Stimulated activated CD8-positive, alpha-beta memory T cell treated with anti-CD3 and anti-CD28 coated beads, Interleukin-4, amount 100 ng/mL, for 4 hours (primary cell): ENCODE data around the gene DRP2.
"Not testable (repeated sequence)": the region's sequence is repeated elsewhere in the genome, so short reads cannot be mapped to it uniquely, and the experiment has no call there.

Experiments used
- DNase-seq, 2 donors: peaks; one replicate each; pipeline ENCODE4 v3.0.0-alpha.2; 2020; ENCODE audit warnings: low read depth in 2 of 2, low spot score in 1 of 2

DRP2 gene

GRCh38 chrX:101232316-101232715, 12.7 kb downstream of the DRP2 start:
- DNase-seq = no peak

- no peak for DNase-seq
These were observed 17.5 kb downstream of the DRP2 start for GRCh38 chrX:101237041-101237440.

GRCh38 chrX:101241531-101241930, 21.9 kb downstream of the DRP2 start:
- no peak for DNase-seq

- DNase-seq = no peak
These were observed 33.0 kb downstream of the DRP2 start for GRCh38 chrX:101252634-101253033.

GRCh38 chrX:101257448-101258258, 38.1 kb downstream of the DRP2 start:
- no peak for DNase-seq

- no peak for DNase-seq
These were observed 38.6 kb downstream of the DRP2 start for GRCh38 chrX:101258259-101258581.

- DNase-seq = no peak
These were observed 40.8 kb downstream of the DRP2 start for GRCh38 chrX:101260435-101260834.

- no peak for DNase-seq
These were observed 43.0 kb downstream of the DRP2 start for GRCh38 chrX:101262590-101262989.

- no peak for DNase-seq
These were observed 44.2 kb downstream of the DRP2 start for GRCh38 chrX:101263766-101264165.

- no peak for DNase-seq
These were observed 46.4 kb downstream of the DRP2 start for GRCh38 chrX:101265869-101266428.

GRCh38 chrX:101274198-101274597, 54.6 kb downstream of the DRP2 start:
- no peak for DNase-seq

GRCh38 chrX:101276238-101276637, 56.7 kb downstream of the DRP2 start:
- DNase-seq = no peak

- no peak for DNase-seq
These were observed 67.8 kb downstream of the DRP2 start for GRCh38 chrX:101287402-101287801.

GRCh38 chrX:101290957-101291603, 71.5 kb downstream of the DRP2 start, which contains the start of gene TAF7L:
TAF7L (minus strand) TSS chrX:101291334; CDS start chrX:101287543, 3,791 bp downstream.
- no peak for DNase-seq

GRCh38 chrX:101295603-101296002, 76.0 kb downstream of the DRP2 start:
- not testable (repeated sequence) for DNase-seq

GRCh38 chrX:101303790-101304189, 84.2 kb downstream of the DRP2 start:
- DNase-seq = no peak
